Stimulated activated CD4-positive, alpha-beta T cell treated with anti-CD3 and anti-CD28 coated beads, Interleukin-1b, Interleukin-23, amount 100 ng/mL, for 24 hours (primary cell): ENCODE data around the gene UGT1A9.
"Not testable (repeated sequence)": the region's sequence is repeated elsewhere in the genome, so short reads cannot be mapped to it uniquely, and the experiment has no call there.

Experiments
- DNase-seq, 4 experiments: peaks; one replicate each; pipeline ENCODE4 v3.0.0-alpha.2; 2020; ENCODE audit warnings: low read depth in 4 of 4, low spot score in 1 of 4

The UGT1A9 gene

DNA sequence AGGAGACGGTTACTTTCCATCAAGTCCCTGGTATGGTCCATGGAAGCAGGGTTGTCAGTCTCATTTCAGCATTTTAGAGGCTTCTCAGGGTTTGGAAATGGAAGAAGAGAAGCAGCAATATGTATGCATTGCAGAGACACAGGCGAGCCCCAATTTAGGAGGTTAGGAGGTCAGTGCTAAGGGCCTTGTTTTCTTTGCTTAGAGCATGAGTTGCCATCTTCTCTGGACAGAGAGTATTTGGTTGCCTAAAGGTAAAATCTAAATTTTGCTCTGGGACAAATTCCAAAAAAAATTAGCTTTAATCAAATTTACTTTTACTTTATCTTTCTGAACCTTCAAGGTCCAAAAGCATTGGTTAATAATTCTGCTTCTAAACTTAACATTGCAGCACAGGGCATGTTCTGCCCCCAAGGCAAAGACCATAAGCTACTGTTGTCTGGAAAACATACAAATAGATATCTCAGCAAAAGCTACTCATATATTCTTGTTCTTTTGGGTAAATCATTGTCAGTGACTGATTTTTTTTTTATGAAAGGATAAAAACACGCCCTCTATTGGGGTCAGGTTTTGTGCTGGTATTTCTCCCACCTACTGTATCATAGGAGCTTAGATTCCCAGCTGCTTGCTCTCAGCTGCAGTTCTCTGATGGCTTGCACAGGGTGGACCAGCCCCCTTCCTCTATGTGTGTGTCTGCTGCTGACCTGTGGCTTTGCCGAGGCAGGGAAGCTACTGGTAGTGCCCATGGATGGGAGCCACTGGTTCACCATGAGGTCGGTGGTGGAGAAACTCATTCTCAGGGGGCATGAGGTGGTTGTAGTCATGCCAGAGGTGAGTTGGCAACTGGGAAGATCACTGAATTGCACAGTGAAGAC lies at the start of gene UGT1A9:
TSS of gene UGT1A9 (plus strand) at position 609 of the 872 bp plus-strand sequence. CDS start at position 646, 37 bp downstream.
- DNase-seq: no peak

DNA sequence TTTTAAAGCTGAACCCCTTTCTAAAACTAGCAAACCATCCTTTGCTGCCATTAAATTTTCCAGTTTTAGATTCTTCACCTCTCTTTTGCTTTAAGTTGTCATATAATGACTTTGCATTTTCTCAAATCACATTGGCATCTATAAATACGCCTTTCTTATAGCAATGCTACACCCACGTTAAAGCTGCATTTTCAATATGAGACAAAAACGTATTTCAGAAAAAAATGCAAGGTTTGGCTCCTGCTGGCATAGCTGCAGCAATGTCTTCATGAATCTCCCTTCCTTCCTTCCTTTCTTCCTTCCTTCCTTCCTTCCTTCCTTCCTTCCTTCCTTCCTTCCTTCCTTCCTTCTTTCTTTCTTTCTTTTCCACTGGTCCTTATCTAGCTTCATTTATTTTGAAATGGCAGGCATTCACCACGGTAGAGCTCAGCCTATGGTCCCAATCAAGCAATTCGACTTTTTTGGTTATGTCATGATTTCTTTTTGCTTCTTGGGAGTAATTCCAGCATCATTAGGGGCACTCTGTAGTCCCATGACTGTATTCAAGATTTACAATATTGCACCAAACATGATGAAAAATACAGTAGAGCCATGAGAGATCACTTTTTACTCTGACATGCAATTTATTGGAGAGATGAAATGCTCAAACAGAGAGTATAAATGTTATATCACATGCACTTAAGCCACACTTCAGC lies 44.2 kb upstream of the UGT1A9 start:
- no peak for DNase-seq

DNA sequence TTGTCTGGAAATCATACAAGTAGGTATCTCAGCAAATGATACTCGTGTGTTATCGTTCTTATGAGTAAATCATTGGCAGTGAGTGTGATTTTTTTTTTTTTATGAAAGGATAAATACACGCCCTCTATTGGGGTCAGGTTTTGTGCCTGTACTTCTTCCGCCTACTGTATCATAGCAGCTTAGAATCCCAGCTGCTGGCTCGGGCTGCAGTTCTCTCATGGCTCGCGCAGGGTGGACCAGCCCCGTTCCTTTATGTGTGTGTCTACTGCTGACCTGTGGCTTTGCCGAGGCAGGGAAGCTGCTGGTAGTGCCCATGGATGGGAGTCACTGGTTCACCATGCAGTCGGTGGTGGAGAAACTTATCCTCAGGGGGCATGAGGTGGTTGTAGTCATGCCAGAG lies 35.4 kb upstream of the UGT1A9 start, which contains the start of gene UGT1A10:
TSS of gene UGT1A10 (plus strand) at position 143 of the 400 bp plus-strand sequence. CDS start at position 218, 75 bp downstream.
- DNase-seq: not testable (repeated sequence)

DNA sequence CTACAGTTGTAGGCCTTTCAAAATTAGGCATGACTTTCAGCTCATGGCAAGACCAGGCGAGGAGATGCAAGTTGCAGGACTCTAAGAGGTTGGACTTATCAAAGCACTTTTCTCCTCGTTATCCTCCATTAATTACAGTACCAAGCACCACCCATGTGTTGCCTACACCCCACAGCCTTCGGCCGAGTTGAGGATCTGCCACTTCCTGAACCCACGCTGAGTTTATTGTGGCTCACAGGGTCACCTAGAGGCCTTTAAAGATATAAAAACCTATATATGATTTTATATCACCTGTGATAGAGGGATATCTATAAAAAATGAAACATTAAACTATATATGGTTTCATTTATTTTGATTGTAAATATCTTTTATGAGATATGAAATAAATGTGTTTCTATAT lies 32.9 kb upstream of the UGT1A9 start:
- DNase-seq: no peak

DNA sequence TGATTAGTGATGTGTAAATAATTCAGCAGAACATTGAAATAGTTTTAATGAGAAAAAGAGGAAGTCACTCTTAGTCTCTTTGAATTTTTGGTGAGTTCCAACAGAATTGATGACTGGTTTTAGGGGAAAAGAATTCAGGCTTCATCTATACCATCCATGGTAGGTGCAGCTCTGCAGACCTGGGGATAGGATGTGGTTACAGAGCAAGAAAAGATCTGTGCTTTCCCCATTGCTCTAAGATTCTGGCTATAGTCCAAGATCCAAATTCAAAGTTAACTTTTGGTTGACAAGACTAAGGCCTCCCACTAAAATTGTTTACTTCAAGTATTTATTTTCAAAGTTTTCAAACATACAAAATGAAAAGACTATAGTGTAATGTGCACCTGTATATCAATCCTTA lies 31.8 kb upstream of the UGT1A9 start:
- DNase-seq: no peak

DNA sequence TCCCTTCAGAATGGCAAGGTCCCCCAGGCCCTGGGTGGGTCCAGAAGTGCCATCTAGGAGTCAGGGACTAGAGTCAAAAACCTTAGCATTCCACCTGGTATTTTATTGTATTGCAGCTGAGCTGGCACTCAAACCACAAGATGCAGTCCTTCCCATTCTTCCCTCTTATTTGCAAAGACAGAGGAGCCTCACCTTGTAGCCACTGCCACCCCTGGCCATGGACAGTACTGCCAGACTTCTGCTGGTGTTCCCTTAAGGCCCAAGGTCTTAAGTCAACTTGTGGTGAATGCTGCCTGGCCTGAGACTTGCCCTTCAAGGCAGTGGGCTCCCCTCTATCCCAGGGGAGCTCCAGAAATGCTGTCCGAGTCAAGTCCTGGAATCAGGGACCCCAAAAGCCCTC lies 28.6 kb upstream of the UGT1A9 start:
- DNase-seq: no peak

DNA sequence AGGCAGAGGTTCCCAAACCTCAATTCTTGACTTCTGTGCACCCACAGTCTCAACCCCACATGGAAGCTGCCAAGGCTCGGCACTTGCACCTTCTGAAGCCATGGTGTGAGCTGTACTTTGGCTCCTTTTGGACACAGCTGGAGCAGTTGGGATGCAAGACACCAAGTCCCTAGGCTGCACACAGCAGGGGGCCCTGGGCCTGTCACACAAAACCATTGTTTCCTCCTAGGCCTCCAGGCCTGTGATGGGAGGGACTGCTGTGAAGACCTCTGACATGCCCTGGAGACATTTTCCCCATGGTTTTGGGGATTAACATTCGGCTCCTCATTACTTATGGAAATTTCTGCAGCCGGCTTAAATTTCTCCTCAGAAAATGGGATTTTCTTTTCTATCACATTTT lies 25.7 kb upstream of the UGT1A9 start:
- DNase-seq: not testable (repeated sequence)

DNA sequence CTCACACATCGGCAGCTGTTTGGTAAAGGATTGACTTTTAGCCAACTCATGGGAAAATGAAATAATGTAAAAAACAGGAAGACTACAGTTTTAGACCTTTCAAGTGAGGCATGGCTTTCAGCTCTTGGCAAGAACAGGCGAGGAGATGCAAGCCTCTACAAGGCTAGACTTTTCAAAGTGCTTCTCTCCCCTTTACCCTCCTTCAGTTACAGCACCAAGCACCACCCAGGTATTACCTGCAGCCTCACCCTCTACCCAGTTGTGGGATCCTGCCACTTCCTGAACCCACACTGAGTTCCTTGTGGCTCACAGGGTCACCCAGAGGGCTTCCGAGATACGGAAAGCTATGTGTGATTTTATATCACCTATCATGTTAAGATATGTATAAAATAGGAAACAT lies 20.7 kb upstream of the UGT1A9 start:
- DNase-seq: no peak

DNA sequence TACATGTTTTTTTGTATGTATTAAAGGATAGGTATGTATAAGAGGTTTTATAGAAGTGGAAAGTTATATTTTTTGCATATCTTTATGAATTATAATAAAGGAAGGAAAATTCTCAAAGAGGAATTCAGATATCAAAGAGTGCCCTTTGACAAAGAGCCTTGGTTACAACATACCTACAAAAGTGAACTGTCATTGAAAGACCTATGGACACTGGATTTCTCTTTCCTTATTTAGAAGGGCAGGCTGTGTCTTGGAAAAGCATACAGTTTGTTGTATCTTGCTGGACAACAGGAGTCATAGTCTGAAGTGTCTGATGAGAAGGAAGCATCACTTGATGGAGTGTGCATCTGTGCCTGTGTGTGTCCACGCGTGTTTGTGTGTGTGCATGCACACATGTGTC lies 20.3 kb upstream of the UGT1A9 start:
- DNase-seq: no peak

DNA sequence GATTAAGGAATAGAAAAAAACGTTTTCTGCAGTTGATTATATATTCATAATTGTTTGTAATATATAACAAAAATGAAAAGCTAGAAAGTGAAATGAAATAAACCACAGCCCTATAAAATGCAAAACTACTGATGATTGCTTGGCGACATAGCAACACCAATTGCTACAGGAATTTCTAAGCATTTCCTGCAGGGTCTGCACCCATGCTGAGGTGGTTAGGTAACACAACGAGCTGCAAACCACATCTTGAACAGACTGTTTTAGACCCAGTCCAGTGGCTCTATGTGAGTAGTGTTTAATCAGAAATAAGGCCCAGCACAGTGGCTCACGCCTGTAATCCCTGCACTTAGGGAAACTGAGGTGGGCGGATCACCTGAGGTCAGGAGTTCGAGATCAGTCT lies 17.2 kb upstream of the UGT1A9 start:
- no peak for DNase-seq

DNA sequence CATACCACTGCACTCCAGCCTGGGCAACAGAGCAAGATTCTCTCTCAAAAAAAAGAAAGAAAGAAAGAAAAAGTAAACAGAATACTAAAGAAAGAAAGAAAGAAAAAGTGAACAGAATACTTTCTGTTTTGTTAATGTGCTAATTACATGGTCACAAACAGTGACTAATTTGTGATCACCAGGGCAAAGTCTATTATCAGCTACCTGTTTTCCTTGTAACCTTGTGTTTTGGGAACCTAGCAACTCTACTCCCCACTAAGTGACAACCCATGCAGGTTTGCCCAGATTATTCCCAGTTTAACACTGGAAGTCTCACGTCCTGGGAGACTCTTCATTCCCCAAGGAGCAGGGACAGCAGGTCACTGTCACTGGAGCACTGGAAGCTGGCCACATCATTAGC lies 16.7 kb upstream of the UGT1A9 start:
- DNase-seq: no peak

DNA sequence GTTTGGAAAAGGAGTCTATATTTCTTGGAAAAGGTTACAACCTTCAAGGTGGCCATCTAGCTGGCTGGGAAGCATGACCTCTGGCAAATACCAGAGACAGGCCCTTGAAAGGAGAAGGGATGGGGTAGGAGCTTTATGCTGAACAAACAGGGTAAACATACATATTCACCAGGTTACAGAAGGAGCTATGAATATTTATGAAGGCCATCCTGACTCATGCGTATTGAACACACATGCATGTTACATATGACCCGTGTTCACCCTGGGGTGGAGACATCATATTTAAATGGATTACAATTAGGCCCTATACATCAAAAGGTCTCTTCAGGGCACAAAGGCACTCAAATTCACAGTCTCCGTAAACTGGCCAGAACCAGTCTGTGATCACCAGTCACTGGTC lies 15.8 kb upstream of the UGT1A9 start:
- not testable (repeated sequence) for DNase-seq

DNA sequence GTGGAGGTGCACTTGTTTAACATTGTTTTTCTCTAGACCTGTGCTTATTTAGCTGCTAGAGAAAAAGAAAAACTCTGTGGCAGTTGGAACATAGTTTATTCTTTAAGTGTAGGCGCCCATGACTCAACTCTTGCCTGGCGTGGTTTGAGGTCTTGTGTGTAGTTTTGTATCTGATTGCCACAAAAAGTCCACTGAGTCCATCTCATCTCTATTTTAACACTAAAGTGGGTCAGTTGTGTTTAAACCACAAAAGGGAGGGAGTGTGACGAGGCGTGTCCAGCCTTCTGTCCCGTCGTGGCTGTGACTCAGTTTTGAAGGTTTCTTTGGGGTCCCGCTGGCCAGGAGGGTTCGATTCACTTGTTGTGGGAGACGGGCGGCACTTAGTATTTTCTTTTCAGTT lies 15.3 kb upstream of the UGT1A9 start:
- DNase-seq: no peak

DNA sequence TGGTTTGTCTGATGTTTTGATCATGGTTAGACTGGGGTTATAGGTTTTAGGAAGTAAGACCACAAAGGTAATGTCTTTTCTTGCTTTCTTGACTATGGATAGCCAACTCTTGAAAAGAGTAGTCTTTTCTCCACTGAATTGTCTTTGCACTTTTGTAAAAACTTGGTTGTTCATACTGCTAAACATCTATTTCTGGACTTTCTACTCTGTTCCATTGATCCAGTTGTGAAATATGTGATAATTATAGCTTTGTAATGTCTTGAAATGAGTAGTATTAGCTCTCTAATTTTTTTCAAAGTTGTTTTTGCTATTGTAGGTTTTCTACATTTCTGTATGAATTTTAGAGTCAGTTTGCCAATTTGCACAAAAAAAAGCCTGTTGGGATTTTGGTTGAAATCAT lies 13.1 kb upstream of the UGT1A9 start:
- no peak for DNase-seq

DNA sequence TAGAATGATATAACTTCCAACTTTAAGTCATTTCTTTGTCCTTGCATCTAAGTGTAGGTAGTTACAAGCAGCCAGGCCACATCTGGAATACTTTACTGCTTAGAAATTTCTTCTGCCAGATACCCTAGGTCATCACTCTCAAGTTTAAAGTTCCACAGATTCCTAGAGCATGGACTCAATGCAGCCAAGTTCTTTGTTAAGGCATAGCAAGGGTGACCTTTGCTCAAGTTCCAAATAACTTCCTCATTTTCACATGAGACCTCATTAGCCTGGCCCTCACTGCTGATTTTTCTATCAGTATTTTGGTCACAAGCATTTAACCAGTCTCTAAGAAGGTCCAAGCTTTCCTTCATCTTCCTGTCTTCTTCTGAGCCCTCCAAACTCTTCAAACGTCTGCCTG lies 7.8 kb upstream of the UGT1A9 start:
- DNase-seq: no peak

DNA sequence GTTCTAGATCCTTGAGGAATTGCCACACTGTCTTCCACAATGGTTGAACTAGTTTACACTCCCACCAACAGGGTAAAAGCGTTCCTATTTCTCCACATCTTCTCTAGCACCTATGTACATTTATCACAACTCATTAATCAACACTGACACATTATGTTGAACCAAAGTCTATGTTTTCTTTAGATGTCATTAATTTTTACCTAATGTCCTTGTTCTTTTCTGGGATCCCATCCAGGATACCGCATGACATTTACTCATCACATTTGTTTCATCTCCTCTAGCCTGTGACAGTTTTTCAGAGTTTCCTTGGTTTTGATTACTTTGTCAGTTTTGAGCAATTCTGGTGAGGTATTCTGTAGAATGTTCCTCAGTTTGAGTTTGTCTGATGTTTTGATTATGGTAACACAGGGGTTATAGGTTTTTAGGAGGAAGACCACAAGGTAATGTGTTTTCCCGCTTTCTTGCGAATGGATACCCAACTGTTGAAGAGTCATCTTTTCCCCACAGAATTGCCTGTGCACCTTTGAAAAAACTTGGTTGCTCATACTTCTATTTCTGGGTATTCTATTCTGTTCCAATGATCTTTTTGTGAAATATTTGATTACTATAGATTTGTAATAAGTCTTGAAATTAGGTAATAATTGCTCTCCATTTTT lies 3.0 kb upstream of the UGT1A9 start:
- no peak for DNase-seq

DNA sequence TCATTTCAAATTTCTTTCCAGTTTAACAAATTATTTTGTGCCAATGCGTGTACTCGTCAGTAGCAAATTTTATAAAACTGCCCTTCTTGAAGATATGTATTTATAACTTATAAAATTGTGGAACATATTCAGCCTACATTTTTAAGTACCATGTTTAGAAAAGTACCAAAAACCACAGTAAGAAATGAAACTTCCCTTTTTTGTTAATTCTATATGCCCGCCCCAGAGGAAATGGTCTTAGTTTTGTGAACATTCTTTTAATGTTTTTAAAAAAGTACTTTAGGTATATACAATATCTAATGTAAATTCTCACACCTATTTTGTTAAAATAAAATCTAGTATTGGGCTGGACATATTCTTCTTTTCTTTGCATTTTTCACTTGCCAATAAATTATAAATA lies 1.2 kb downstream of the UGT1A9 start:
- DNase-seq: no peak

DNA sequence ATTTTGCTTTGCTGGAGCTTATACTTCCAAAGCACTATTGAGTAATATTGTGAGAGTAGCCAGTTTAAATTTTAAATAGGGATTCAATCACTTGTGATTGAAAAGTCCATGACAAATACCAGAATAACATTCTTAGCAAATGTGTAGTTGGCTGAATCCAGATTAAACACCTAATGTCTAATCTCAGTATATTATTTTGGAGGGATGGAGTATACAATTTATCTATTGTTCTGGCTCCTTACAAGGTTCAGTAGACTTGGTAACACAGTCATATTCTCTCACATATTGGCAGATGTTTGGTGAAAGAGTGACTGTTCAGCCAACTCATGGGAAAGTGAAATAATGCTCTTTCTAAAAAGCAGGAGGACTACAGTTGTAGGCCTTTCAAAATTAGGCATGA lies 2.2 kb downstream of the UGT1A9 start:
- no peak for DNase-seq

DNA sequence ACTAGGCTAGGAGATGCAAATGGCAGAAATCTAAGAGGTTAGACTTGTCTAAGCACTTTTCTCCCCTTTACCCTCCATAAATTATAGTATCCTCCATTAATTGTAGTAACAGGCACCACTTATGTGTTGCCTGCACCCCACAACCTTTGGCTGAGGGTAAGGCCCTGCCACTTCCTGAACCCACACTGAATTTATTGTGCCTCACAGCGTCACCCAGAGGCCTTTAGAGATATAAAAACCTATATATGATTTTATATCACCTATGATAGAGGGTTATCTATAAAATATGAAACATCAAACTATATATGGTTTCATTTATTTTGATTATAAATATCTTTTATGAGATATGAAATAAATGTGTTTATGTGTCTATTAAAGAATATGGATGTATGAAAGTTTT lies 2.6 kb downstream of the UGT1A9 start:
- DNase-seq: no peak

DNA sequence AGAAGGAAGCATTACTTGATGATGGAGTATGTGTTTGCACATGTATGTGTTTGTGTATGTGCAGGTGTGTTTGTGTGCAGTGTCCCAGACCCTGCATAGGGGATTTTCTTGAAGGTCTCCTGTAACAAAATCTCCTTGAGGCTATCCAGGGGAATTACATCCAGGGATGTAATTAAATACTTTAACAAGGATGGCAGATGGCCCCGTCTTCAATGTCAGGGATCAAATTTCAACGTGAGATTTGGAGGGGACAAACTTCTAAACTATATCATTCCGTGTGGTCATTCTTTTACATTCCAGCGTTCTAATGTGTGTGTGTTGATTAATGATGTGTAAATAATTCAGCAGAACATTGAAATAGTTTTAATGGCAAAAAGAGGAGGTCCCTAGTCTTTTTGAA lies 3.3 kb downstream of the UGT1A9 start:
- no peak for DNase-seq

DNA sequence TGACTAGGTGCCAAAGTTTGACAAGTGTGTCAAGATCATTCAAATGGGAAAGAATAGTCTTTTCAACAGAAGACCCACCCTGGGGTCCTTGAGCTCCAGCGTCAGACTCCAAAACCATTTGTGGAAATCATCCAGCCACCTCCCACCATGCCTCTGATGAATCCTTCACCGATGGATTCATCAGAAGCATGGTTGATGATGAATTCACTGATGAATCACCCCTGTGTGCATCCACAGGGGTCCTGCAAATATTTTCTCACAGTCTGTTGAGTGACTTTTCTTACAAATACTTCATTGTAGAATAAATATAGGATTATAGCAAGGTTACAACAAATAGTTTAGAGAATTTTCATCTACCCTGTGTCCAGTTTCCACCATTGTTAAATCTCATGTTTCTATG lies 4.3 kb downstream of the UGT1A9 start:
- no peak for DNase-seq

DNA sequence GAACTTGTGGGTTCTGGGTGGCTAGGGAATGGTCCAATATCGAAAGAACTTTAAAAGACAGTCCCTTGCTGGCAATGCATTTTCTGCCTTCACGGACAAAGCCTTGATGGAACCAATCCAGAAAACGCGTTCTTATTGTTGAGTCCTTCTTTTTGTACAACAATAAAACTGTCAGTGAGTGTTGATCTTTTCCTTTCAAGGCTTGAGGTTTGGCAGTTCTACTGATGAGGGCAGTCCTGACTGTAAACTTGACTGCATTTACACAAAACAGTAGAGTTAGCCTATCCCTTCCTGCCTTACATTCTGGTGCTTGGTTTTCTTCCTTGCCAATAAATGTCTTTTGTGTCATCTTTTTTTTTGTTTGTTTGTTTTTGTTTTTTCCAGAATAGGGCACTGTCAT lies 7.5 kb downstream of the UGT1A9 start:
- no peak for DNase-seq
